AG20443 (cell line): ENCODE results near the gene TMEM127.
"Not testable (repeated sequence)": the region's sequence is repeated elsewhere in the genome, so short reads cannot be mapped to it uniquely, and the experiment has no call there.

Source experiments
- DNase-seq: peaks from one replicate; pipeline ENCODE4 v3.0.0; 2012; ENCODE audit warnings: low spot score, mixed read lengths

Gene TMEM127, protein sequence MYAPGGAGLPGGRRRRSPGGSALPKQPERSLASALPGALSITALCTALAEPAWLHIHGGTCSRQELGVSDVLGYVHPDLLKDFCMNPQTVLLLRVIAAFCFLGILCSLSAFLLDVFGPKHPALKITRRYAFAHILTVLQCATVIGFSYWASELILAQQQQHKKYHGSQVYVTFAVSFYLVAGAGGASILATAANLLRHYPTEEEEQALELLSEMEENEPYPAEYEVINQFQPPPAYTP

DNA sequence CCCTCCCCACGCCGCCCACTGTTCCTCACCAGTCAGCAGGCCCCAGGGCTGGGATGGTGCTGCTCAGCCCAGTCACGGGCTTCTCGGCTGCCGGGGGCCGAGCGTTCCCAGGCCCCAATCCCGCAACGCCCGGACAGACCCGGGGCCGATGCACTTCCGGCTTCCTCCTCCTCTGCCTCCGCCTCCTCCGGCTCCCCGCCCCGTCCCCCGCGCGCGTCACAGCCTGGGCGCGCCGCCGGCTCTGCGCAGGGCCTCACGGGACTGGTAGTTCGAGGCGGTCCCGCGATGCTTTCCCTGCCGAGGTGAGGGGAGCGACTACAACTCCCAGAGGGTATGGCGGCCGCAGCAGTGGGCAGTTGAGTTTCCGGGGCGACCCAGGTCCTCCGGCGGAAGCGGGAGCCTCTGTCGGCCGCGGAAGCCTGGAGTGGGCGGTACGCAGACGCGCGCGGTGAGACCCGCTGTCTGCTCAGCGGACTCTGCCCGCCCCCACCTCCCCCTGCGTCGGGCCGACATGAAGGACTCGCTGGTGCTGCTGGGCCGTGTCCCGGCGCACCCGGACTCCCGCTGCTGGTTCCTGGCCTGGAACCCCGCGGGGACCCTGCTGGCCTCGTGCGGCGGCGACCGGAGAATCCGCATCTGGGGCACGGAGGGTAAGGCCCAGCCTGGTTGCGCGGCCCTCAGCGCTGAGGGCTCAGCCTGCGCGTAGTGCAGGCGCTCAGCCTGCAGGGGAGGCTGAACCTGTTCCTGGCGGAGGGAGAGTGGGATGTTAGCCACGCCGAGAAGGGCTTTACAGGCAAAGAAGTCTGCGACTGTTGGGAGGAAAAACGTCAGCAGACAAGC is at the start of gene TMEM127, which contains the start of gene CIAO1:
TMEM127 (minus strand) TSS at position 158 of the 840 bp plus-strand sequence. CDS start 616 bp downstream, outside the sequence.
CIAO1 (plus strand) TSS at position 386 of the 840 bp plus-strand sequence; CDS start at position 512, 126 bp downstream.
- DNase-seq = peak; percentile 99

DNA sequence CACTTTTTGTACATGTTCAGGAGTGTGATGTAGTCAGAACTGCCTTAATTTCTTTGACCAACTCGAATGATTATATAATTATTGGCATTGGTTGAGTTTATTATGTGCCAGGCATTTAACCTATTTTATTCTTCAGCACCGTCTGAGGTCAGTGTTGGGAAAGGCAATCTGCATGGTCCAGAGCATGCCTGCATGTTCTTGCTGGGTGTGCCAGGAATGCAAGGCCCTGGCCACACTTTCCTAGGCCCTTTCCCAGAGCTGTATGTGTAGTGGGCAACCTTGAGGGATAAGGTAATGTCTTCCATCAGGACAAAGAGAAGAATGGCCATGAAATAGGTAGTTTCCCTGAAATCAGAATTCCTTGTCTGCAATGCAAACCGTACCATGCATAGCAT is 49.2 kb upstream of the TMEM127 start:
- DNase-seq = no peak

DNA sequence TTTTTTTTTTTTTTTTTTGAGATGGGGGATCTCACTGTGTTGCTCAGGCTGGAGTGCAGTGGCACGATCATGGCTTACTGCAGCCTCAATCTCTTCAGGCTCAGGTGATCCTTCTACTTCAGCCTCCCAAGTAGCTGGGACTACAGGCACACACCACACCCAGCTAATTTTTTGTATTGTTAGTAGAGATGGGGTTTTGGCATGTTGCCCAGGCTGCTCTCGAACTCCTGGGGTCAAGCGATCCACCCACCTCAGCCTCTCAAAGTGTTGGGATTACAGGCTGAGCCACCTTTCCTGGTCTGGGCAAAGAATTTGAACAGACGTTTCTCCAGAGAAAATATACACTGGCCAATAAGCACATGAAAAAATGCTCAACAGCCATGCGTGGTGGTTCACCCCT is 42.5 kb upstream of the TMEM127 start:
- no peak for DNase-seq

DNA sequence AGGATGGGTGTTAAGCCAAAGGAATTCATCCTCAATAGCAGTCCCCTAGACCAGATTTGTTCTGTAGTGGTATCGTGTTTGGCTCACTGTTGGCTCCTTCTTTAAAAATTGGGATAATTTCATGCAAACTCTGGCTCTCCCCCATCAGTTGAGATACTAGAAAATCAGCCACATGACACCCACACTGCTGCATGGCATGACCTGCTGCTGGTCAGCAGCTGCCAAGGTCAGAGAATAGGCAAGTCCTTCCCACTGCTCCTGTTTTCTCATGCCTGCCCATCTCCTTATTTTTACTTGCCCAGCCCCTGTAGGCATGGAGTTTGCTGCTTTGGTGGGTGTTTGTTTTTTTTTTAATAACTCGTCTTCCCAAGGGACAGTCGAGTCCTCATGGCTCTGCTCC is 40.6 kb upstream of the TMEM127 start:
- DNase-seq = no peak

DNA sequence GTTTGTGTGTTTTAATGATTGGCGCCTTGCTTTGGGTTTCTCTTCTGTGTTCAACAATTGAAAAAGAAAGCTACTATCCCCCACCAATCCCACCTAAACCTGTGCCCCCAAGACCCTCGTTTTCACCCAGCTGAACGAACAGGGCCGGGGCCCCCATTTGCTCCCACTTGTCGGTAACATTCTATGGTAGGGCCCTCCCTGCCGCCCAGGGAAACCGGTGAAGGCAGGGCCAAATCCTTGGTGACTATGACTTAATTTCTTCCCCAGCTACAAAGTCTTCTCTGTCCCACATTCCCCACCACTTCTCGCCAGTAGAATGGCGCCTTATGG is 40.1 kb upstream of the TMEM127 start:
- no peak for DNase-seq

DNA sequence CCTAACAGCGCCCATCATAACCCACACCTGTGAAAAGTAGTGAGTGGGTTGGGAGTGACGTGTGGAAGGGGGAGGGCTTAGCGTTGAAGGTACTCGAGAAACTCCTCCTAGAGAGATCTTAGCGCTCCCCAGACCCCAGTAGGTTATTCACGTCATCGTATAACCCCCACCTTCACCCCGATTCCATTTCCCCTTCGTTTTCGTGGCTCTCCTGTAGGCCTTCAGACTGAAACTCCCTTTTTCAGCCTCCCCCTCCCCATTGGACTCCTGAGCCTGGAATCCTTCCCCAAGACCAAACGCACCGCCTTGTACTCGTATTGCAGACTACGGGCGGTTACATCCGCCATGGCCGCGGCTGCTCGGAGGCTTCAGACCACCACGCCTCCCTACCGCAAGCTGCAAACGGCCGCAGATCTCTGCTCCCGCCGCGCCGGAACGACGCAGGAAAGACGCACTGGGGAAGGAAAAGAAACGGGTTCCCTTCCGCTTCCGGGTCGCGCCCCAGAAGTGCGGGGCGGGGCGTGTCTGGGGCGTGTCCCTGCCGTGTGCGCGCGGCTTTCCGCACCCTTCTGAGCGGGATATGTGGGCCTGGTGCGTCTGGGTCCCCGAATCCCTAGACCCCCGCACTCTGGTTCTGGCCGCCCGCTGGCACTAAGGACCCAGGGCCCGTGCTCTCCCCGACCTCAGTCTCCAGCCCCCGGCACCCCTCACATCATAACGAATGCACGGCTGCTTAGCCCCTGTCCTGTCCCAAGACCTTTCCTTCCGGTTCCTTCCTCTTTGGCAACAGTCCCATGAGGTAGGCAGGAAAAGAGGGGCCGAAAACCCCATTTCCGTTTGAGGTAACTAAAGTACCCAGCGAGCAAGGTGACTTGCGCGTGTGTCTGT is 39.5 kb upstream of the TMEM127 start, which contains the start of gene SNRNP200:
SNRNP200 (minus strand) TSS at position 456 of the 888 bp plus-strand sequence; CDS start at position 347, 109 bp downstream.
- DNase-seq = peak; percentile 95

DNA sequence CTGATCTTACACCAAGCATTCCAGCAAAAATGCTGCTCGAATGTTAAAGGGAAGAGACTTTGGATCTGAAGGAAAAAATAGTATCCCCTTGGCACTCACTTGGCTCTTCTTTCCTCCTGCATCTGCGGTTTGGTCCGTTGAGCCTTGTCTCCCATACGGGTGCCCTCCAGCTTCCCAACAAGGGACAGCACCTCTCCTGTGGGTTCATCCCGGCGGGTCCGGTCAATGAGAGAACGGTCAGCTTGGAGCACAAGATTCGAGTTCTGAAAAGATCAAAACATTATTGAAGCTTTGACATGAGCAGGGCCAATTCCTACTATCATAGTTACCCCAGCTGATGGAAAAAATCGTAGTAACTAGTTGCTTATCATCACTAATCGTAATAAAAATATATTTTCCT is 38.8 kb upstream of the TMEM127 start:
- no peak for DNase-seq

DNA sequence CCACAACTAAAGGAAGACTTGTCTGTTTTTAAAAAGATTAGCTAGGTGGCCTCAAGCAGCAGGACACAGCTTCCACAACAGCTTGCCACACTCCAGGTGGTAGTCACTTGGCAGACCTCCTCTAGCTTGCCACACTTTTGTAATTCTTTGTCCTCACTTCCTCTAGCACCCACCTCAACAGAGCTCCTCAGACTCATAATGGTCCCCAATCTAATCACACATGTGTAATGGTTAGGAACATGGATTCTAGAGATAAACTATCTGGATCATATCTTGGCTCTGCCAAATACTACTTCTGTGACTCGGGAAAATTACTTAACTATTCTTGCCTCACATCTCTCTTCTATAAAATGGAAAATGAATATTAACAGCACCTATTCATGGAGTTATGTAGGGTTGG is 36.1 kb upstream of the TMEM127 start:
- DNase-seq = no peak

DNA sequence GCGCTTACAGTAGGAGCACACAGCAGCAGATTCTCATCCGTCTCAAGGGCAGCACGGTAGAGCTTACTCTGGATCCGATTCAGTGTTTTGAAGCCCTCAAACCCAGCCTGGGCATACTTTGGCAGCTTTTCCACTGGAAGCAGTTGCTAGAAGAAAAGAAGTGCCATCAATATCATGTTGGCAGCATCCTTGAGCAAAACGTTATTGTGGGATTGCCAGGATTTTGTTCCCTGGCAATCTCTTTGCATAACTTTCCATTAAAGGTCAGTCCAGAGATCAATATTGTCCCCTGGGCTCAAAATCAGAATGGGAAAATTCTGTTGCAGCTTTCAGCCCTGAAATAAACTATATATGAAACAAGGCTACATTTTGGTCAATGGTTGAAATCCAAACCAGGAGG is 31.1 kb upstream of the TMEM127 start:
- no peak for DNase-seq

DNA sequence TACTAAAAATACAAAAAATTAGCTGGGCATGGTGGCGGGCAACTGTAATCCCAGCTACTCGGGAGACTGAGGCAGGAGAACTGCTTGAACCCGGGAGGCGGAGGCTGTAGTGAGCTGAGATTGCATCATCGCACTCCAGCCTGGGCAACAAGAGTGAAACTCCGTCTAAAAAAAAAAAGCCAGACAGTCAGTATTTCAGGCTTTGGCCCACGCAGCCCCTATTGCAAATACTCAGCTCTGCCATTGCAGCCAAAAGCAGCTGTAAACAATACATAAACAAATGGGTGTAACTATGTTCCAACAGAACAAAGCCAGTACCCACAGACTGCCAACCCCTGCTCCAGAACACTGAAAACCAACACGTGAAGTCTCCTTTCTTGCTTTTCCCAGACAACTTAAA is 28.5 kb upstream of the TMEM127 start:
- DNase-seq = not testable (repeated sequence)

DNA sequence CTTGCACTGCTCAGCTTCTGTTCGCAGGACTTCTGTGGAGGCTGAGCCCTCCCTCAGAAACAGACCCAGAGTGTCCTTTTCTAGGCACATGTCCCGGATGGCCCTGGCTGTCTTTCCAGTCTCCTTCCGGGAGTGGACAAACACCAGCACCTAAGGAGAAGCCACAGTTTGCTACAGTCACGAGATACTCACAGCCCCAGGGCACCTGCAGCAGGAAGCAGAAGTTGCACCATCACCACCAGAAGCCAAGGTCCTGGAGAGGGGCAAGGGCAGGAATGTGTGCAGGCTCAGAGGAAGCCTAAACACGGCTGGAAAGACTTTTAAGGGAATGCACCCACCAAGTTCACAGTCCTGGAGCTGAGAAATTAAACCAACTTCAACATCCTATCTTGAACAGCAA is 26.0 kb upstream of the TMEM127 start:
- no peak for DNase-seq

DNA sequence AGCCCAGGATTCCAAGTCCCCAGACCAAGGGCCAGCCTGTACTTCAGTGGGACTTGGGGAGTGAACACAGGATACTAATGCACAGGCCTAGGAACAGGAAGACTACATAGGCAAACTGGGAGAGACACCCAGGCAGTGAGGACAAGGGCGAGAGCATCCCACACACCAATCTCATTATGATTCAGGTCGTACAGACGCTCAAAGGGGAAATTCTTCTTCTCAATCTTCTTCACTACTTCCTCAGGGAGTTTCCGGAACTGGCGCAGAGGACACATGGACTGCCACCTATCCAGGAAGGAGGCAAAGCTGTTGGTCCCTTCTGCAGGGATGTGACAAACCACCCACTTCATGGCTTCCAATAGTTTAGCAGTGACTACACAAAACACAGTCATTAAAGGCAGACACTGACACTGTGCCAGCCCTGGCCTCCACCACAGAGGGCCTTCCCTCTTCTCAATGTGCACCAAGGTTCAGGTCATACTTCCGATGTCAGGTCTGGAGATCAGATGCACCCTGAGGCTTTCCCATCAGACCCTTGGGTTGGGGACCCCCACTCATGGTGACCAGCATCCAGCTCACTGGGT is 21.6 kb upstream of the TMEM127 start:
- no peak for DNase-seq

DNA sequence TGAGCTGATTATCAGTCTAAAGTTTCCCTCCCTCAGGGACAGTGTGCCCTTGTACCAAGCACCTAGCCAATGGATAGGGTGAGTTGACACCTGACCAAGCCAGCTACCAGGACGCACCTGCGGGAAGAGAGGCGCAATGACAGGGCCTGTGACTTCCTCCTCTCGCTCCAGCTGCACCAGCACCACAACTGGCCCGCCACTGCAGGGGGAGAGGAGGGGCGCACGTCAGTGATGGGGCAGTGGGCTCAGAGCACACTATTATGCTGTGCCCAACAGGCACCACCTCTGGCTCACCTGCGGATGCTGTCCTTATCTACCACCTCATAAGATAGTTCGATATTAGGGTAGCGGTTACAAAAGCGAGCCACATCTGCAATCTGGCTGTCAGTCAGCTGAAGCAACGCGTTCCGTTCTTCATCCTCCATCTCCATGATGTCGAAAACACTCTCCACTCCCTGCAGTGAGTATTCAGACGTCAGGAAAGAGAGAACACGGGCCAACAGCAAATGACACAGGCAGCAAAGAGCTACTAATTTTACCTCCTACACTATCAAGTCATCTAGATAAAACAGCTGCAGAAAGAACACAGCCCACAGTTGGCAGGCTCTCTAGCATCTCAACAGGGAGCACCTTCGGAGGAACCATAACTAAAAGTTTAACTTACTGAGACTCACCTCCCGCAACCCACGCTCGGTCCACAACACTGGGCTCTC is 11.1 kb upstream of the TMEM127 start:
- no peak for DNase-seq

DNA sequence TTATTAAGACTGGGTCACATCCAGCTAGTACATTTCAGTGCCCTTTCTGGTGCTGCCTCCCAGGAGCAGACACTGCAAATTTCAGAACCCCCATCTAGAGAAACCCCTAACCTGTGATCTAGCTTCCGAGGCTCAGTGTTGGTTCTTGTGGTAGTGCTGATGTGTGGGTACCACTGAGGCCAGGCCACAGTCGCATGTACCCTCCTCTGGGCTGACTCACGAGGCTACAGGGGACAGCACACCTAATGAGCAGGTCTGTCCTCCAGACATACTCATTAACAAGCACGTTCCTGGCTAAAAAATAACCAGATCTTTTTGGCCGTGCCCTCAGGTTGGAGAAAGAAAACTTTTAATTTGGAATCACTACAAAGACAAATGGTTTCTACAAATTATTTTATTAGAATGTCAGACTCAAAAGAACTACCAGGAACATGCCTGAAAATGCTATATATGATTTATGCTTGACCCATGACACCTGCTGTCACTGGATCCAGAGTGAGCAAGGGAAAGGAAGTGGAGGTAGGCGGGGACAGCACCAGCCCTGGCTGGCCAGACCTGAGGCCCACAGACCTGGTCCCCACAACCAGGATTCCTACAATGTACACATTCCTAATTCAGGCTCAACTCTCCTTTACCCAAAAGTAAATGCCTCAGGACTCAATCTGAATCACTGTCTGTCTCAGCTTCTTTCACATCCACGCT is 8.7 kb upstream of the TMEM127 start:
- no peak for DNase-seq

DNA sequence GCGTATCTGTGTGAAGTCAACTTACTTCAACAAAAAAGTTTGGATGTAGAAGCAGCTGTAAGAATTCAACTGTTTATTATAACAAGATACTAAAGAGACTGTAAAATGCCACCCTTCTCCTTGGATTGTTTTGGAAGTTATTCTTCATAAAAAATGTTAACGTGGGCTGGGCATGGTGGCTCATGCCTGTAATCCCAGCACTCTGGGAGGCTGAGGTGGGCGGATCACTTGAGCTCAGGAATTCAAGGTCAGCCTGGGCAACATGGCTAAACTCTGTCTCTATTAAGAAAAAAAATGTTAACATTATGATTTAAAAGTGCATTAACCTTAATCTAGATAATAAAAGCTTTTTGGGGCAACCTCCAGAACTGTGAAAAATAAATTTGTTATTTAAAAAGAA is 8.0 kb upstream of the TMEM127 start:
- no peak for DNase-seq

DNA sequence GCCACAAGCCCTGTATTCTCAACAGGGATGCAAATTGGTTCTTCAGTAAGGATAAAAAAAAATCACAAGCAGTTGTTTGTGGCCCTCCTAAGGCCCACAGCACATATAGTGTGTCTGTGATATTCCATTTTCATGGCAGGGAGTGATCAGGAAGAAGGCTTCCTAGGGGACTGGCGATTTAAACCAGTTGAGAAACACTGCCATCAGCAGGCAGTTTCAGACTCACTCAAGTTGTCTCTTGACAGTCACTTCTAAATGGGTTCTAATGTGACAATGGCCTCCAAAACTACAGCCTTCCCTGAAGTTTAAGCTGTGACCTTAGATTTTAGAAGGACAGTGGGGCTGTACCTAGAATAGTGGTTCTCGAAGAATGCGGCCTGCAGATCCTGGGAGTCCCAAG is 6.2 kb upstream of the TMEM127 start:
- no peak for DNase-seq

DNA sequence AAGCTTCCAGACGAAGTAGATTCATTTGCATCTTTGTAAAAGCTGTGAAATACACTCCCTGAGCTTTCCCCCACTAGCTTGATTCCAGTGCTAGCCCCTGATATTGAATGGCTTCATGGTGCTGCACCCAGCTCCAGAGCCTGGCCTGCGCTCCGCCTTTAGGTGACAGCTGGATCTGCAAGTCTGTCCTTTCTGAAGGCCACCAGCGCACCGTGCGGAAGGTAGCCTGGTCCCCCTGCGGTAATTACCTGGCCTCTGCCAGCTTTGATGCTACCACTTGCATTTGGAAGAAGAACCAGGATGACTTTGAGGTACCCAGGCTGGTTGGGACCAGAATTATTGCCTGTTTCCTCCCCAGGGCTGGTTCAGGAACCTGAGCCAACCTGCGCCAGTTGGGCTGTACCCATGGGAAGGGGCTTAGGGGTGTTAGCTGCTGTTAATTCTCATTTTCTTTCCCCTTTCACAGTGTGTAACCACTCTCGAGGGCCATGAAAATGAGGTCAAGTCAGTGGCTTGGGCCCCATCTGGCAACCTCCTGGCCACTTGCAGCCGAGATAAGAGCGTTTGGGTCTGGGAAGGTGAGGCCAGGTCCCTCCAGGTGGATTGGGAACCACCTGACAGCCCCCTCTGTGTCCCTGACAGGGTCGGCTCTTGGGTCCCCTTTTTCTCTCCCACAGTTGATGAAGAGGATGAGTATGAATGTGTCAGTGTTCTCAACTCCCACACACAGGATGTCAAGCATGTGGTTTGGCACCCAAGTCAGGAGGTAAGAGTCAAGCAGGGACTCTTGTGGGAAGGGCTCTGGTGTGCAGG is 1.6 kb upstream of the TMEM127 start:
- DNase-seq = peak; percentile 30

DNA sequence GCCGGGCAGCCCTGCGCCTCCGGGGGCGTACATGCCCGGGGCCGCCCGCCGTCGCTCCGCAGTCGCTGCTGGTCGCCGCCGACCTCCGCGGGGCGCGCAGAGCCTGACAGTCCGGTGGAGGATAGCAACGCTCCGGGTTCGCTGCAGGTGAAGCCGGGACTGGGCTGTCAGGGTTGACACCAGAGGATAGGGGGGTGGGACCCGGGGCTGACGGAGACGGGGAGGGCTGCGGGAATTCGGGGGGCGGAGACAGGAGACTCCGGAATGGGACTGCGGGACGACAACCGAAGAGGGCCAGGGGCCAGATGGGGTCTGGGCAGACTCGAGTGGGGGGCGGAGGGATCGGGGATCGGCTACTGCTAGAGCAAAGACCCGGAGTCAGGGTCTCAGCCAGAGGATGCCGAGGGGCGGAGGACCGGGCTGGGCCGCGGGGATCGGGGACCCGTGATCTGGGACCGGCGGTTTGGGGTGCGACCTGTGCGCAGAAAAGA is 403 bp downstream of the TMEM127 start:
- peak; percentile 64 for DNase-seq

DNA sequence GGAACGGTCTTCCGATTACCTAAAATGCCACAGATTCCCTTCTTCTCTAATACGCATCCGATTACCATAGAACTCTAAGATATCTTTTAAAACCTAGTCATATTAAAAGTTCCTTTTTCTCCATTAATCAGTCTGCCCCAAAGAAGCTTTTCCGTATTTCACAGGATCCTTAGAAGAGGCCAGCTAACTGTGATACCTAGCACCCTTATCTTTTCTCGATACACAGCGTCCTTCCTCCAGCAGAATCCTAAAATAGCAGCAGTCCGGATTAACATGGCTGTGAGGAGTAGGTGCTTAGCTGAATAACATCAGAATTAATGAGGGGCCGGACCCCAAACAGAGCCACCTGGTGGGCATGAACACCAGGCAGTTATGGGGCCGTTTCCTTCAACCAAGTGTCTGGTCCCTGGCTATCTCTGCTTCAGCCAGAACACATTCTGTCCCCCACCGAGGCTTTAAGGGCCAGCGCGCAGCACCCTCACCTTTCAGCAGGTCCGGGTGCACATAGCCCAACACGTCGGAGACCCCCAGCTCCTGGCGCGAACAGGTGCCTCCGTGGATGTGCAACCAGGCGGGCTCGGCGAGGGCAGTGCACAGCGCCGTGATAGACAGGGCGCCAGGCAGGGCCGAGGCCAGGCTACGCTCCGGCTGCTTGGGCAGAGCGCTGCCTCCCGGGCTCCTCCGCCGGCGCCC is 995 bp downstream of the TMEM127 start:
- DNase-seq = peak; percentile 26
